GM23248 (cell line): ENCODE measurements around the gene SLC27A3.

Source experiments
- EZH2 ChIP-seq: fragments of 200-600 bp; sonication (generic); IDR thresholded peaks from 2 replicates; pipeline ENCODE4 v1.6.1; 2018; ENCODE audit warnings: antibody characterized with exemption, mild to moderate bottlenecking; ENCODE audit not compliant: insufficient read depth, poor library complexity, severe bottlenecking
- EZH2phosphoT487 ChIP-seq: fragments of 200-600 bp; sonication (generic); IDR thresholded peaks from 2 replicates; pipeline ENCODE4 v1.6.1; 2018; ENCODE audit warnings: antibody characterized with exemption, moderate library complexity, mild to moderate bottlenecking, low read depth; ENCODE audit not compliant: insufficient read depth

DNA sequence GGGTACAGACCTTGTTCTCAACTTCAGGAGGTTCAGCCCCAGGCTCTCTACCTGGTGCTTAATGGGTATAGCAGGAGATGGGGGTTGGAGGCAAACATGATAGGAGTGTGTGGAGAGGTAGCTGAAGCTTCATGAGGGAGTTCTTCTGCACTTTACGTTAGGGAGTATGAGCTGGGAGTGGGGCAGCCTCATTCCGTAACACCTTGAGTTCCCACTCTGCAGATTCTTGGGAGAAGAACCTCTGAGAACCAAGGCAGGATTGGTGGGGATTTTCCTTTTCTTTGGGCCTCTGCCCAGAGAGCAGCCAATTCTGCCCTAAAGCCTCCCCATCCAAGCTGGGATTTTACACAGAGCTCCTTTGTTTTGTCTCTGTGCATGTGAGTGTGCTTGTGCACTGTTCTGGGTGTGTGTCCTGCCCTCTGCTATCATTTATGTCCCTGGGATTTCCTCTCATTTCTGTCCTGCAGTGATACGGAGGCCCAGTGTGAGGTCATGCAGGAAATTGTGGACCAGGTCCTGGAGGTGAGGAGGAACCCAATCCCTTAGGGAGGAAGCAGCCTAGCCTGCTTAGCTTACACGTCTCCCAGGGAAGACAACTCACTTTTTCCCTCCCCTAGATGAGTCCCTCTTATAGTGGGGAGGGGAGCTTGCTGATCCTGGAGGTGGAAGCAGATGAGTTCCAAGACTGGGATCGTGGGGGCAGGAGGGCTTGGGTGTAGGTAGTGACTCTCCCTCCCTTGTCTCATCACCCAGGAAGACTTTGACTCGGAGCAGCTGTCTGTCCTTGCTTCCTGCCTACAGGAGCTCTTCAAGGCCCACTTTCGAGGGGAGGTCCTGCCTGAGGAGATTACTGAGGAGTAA, 11.6 kb upstream of the SLC27A3 start:
- TF ChIP-seq EZH2: no peak
- TF ChIP-seq EZH2phosphoT487: no peak
